ENCODE results near the gene TMEM117.

The TMEM117 gene

GRCh38 chr12:44347145-44347544 lies 511.3 kb downstream of the TMEM117 start:
- TF ChIP-seq CTCF (IDR thresholded peaks at IDR 0.05; ENCODE audit: poor library complexity, severe bottlenecking): no peak
- Histone ChIP-seq H3K9me3 (ENCODE audit: severe bottlenecking) (no peaks in the 10 kb centered on the region), H3K36me3 (ENCODE audit: low read depth) (no peaks in the 10 kb centered on the region)

GRCh38 chr12:44357494-44357893 lies 521.6 kb downstream of the TMEM117 start:
- Histone ChIP-seq H3K27me3 (ENCODE audit: insufficient read depth, poor library complexity, severe bottlenecking) (no peaks in the 10 kb centered on the region), H3K9me3 (ENCODE audit: severe bottlenecking) (no peaks in the 10 kb centered on the region), H3K4me3 (ENCODE audit: severe bottlenecking) (no peak overlapping the region), H3K27ac (ENCODE audit: poor library complexity, severe bottlenecking) (no peak overlapping the region), H3K36me3 (ENCODE audit: low read depth) (no peaks in the 10 kb centered on the region), H3K4me1 (ENCODE audit: insufficient read depth, poor library complexity, severe bottlenecking) (no peaks in the 10 kb centered on the region)
- DNase-seq (ENCODE audit: low spot score) (no peak), ATAC-seq (ENCODE audit: low read depth) (no peak)
- no peak for TF ChIP-seq CTCF (IDR thresholded peaks at IDR 0.05; ENCODE audit: poor library complexity, severe bottlenecking)

More at GRCh38 chr12:44347145-44347544, 511.3 kb downstream of the TMEM117 start:
- H3K27ac ChIP-seq (ENCODE audit: poor library complexity, severe bottlenecking): no peak overlapping the region
- no peaks in the 10 kb centered on the region for H3K27me3 ChIP-seq (ENCODE audit: insufficient read depth, poor library complexity, severe bottlenecking)
- H3K4me1 ChIP-seq (ENCODE audit: insufficient read depth, poor library complexity, severe bottlenecking): no peaks in the 10 kb centered on the region
- no peak for DNase-seq (ENCODE audit: low spot score)
- H3K4me3 ChIP-seq (ENCODE audit: severe bottlenecking): no peak overlapping the region
- ATAC-seq (ENCODE audit: low read depth): no peak

DNA sequence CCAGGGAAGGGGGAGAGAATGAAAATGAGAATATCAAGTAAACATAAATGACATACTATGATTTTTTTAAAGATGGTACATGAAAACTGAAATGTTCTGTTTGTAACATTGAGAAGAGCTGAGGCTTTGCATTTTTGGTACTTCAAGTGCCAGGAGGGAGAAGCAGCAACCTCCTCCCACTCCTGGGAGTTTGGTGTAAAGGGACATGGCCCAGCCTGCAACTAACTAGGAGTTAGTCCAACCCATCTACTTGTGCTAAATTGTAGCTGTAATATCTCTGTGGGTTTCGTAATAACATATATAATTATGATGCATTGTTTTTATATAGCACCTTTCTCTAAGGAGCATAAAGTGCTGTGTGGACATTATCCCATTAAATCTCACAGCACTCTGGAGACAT lies 522.8 kb downstream of the TMEM117 start:
- Histone ChIP-seq H3K4me1 (ENCODE audit: insufficient read depth, poor library complexity, severe bottlenecking) (no peaks in the 10 kb centered on the region), H3K36me3 (ENCODE audit: low read depth) (no peaks in the 10 kb centered on the region)
- no peak for ATAC-seq (ENCODE audit: low read depth)

DNA sequence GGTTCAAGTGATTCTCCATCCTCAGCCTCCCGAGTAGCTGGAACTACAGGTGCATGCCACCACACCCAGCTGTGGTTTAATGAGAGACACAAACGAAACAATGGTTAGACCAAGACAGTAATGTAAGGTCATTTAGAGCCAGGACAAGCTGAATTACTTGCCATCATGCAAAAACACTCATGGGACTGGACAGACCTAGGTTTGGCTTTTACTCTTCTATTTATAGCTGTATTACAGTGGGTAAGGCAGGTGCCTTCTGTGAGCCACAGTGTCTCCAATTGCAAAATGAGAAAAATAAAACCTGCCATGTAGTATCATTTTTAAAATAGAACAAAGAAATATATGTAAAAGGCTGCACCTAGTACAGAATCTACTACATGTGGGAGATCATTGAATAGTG lies 527.1 kb downstream of the TMEM117 start:
- ATAC-seq (ENCODE audit: low read depth) (no peak), DNase-seq (ENCODE audit: low spot score) (no peak)
- Histone ChIP-seq H3K36me3 (ENCODE audit: low read depth) (no peaks in the 10 kb centered on the region), H3K27me3 (ENCODE audit: insufficient read depth, poor library complexity, severe bottlenecking) (no peaks in the 10 kb centered on the region), H3K4me1 (ENCODE audit: insufficient read depth, poor library complexity, severe bottlenecking) (no peaks in the 10 kb centered on the region), H3K9me3 (ENCODE audit: severe bottlenecking) (no peaks in the 10 kb centered on the region), H3K27ac (ENCODE audit: poor library complexity, severe bottlenecking) (no peak overlapping the region), H3K4me3 (ENCODE audit: severe bottlenecking) (no peak overlapping the region)
- TF ChIP-seq CTCF (IDR thresholded peaks at IDR 0.05; ENCODE audit: poor library complexity, severe bottlenecking): no peak

More for the DNA sequence above, 522.8 kb downstream of the TMEM117 start:
- Histone ChIP-seq H3K27ac (ENCODE audit: poor library complexity, severe bottlenecking) (no peak overlapping the region), H3K9me3 (ENCODE audit: severe bottlenecking) (no peaks in the 10 kb centered on the region), H3K4me3 (ENCODE audit: severe bottlenecking) (no peak overlapping the region), H3K27me3 (ENCODE audit: insufficient read depth, poor library complexity, severe bottlenecking) (no peaks in the 10 kb centered on the region)
- no peak for DNase-seq (ENCODE audit: low spot score)
- TF ChIP-seq CTCF (IDR thresholded peaks at IDR 0.05; ENCODE audit: poor library complexity, severe bottlenecking): no peak

DNA sequence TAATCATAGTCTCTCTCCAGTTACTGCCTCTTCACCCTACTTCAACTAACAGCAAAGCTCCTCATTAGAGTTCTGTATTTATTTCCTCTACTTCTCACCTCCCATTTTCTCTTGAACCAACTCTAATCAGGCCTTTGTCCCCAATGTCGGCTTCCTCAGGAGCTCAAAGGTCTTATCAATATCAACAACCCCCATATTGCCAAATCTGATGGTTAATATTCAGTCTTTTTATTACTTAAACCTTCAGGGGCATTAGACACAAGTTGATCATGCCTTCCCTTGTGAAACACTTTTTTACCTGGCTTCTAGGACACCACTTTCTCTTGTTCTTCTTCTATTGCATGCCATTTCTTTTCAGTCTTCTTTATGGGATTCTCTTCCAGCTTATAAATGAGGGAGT lies 531.3 kb downstream of the TMEM117 start:
- Histone ChIP-seq H3K27me3 (ENCODE audit: insufficient read depth, poor library complexity, severe bottlenecking) (no peaks in the 10 kb centered on the region), H3K4me3 (ENCODE audit: severe bottlenecking) (no peak overlapping the region), H3K9me3 (ENCODE audit: severe bottlenecking) (no peaks in the 10 kb centered on the region), H3K27ac (ENCODE audit: poor library complexity, severe bottlenecking) (no peak overlapping the region), H3K36me3 (ENCODE audit: low read depth) (no peaks in the 10 kb centered on the region), H3K4me1 (ENCODE audit: insufficient read depth, poor library complexity, severe bottlenecking) (no peaks in the 10 kb centered on the region)
- no peak for TF ChIP-seq CTCF (IDR thresholded peaks at IDR 0.05; ENCODE audit: poor library complexity, severe bottlenecking)
- DNase-seq (ENCODE audit: low spot score) (no peak), ATAC-seq (ENCODE audit: low read depth) (no peak)
